Lower leg skin (tissue), 3 donors: Measurements from ENCODE around the gene SNRNP25.

Experiments used
- POLR2A ChIP-seq, 2 donors: fragments of 450-650 bp; IDR thresholded peaks; one replicate each; pipeline ENCODE4 v1.6.1; 2016 to 2017; ENCODE audit warnings: antibody characterized with exemption in 2 of 2, mild to moderate bottlenecking in 1 of 2, moderate library complexity in 1 of 2
- TF ChIP-seq, protein P1 (sequence below), 3 donors: fragments of 450-650 bp; IDR thresholded peaks; one replicate each; pipeline ENCODE4 v1.5.1; 2016; ENCODE audit warnings: antibody characterized with exemption in 3 of 3, mild to moderate bottlenecking in 3 of 3, moderate library complexity in 2 of 3

DNA sequence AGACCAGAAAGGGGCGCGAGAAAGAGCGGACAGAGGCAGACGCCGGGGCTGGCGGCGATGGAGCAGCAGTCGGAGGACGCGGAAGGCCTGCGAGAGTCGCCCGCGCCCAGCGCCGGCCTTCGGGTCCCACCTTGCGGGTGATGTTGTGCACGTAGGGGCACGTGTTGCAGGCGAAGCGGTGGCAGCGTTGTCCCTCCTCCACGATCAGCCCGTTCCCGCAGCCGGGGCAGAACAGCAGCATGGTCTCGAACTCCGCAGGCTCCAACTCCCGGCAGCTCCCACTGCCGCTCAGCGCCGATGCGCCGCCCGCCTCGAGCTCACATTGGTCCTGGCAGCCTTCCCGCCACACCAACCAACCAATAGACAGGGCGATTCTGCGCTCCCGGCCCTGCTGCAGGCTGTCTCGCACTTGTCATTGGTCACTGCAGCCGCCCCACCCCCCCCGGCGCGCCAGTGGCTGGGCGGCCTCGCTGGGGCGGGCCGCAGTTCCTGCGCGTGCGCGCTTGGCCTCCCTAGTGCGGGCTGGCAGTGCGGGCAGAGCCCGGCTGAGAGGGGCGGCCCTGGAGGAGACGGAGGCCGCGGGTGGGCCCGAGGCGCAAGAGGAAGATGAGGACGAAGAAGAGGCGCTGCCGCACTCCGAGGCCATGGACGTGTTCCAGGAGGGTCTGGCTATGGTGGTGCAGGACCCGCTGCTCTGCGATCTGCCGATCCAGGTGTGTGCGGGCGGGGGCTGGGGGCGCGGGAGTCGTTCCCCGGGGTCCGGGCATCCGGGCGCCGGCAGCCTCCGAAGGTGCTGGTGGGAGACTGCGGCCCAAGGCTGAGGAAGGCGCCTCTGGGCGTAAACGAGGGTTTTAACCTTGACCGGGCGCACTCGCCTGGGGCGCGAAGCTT is at the start of gene SNRNP25, which contains the start of gene POLR3K:
- TF ChIP-seq, protein P1, sequence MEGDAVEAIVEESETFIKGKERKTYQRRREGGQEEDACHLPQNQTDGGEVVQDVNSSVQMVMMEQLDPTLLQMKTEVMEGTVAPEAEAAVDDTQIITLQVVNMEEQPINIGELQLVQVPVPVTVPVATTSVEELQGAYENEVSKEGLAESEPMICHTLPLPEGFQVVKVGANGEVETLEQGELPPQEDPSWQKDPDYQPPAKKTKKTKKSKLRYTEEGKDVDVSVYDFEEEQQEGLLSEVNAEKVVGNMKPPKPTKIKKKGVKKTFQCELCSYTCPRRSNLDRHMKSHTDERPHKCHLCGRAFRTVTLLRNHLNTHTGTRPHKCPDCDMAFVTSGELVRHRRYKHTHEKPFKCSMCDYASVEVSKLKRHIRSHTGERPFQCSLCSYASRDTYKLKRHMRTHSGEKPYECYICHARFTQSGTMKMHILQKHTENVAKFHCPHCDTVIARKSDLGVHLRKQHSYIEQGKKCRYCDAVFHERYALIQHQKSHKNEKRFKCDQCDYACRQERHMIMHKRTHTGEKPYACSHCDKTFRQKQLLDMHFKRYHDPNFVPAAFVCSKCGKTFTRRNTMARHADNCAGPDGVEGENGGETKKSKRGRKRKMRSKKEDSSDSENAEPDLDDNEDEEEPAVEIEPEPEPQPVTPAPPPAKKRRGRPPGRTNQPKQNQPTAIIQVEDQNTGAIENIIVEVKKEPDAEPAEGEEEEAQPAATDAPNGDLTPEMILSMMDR (IDR thresholded peaks at IDR 0.05), result no peak
- no peak for TF ChIP-seq POLR2A (IDR thresholded peaks at IDR 0.05)
